ENCODE results near the gene WBP11. TPM values are rescaled to one million over a fixed set of nuclear protein-coding genes. Genes with fewer than 3 reads are reported as not detected.

WBP11 gene
- total RNA-seq, 2 experiments from 2014 or later: 169 to 188 TPM

DNA sequence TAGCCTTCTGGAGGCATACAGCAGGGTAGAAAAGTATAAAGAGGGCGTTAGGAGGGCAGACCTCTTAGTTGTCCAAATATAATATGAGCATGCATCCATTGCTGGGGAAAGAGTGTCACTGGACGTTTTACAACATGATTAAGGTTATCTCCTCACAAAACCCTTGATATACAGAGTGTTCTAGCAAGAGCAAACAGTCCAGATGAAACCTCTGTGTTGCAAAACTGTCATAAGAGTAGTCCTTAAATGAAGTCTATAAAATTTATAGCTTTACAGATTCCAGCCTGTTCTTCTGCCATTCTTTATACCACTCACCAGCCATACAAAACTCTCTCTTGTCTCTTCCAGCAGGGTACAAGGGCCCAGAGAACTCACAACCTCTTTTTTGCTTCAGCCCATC lies 21.7 kb downstream of the WBP11 start:
- POLR2A ChIA-PET: interaction anchor here (8.0 kb wide), 1 partner anchor 10 kb away, joined by 114 read pairs; a partner anchor contains a TSS
- ATAC-seq (ENCODE audit: poor library complexity) (no peak), DNase-seq (no peak)
- no peak for TF ChIP-seq CTCF (IDR thresholded peaks at IDR 0.05)
- Histone ChIP-seq H3K36me3 (ENCODE audit: insufficient read depth, low read length) (peaks cover 21% of the 10 kb centered on the region), H3K4me1 (ENCODE audit: insufficient read depth, low read length) (no peaks in the 10 kb centered on the region), H3K9me3 (ENCODE audit: control insufficient read depth in 1 of 2, insufficient read depth in 1 of 2, low read length in 2 of 2) (no peaks in the 10 kb centered on the region), H3K27me3 (ENCODE audit: control insufficient read depth in 1 of 2, insufficient read depth in 2 of 2, low read length in 2 of 2) (no peaks in the 10 kb centered on the region), H3K27ac (ENCODE audit: low read depth in 1 of 2, low read length in 2 of 2) (no peak overlapping the region), H3K4me3 (ENCODE audit: low read length) (no peak overlapping the region)
- no peak overlapping the region for H3K27ac Mint-ChIP-seq
- no peak overlapping the region for H3K4me3 Mint-ChIP-seq
- intact Hi-C loops (cut with DNase I, micrococcal nuclease): no loop called here
- H3K9me3 Mint-ChIP-seq: no peaks in the 10 kb centered on the region
- peaks cover 20% of the 10 kb centered on the region for H3K36me3 Mint-ChIP-seq (ENCODE audit: low read depth)
- no peaks in the 10 kb centered on the region for H3K27me3 Mint-ChIP-seq
- CTCF ChIA-PET: interaction anchor here (1.7 kb wide), 1 partner anchor 12 kb away, joined by 5 read pairs; no protein-coding TSS in a partner anchor
- peaks cover 12% of the 10 kb centered on the region for H3K4me1 Mint-ChIP-seq (ENCODE audit: low read depth)

GRCh38 chr12:14780859-14781258 lies 22.4 kb downstream of the WBP11 start:
- H3K27me3 Mint-ChIP-seq: no peaks in the 10 kb centered on the region
- Histone ChIP-seq H3K4me1 (ENCODE audit: insufficient read depth, low read length) (no peaks in the 10 kb centered on the region), H3K4me3 (ENCODE audit: low read length) (no peak overlapping the region), H3K27me3 (ENCODE audit: control insufficient read depth in 1 of 2, insufficient read depth in 2 of 2, low read length in 2 of 2) (no peaks in the 10 kb centered on the region), H3K27ac (ENCODE audit: low read depth in 1 of 2, low read length in 2 of 2) (no peak overlapping the region), H3K9me3 (ENCODE audit: control insufficient read depth in 1 of 2, insufficient read depth in 1 of 2, low read length in 2 of 2) (no peaks in the 10 kb centered on the region), H3K36me3 (ENCODE audit: insufficient read depth, low read length) (peaks cover 14% of the 10 kb centered on the region)
- no peaks in the 10 kb centered on the region for H3K9me3 Mint-ChIP-seq
- no peak for ATAC-seq (ENCODE audit: poor library complexity)
- peaks cover 13% of the 10 kb centered on the region for H3K36me3 Mint-ChIP-seq (ENCODE audit: low read depth)
- ChIA-PET POLR2A (interaction anchor here (8.0 kb wide), 1 partner anchor 9 kb away, joined by 114 read pairs; a partner anchor contains a TSS), CTCF (interaction anchor here (1.7 kb wide), 1 partner anchor 11 kb away, joined by 5 read pairs; no protein-coding TSS in a partner anchor)
- no peak overlapping the region for H3K27ac Mint-ChIP-seq
- no peak for TF ChIP-seq CTCF (IDR thresholded peaks at IDR 0.05)
- DNase-seq: no peak
- intact Hi-C loops (cut with DNase I, micrococcal nuclease): no loop called here
- H3K4me3 Mint-ChIP-seq: no peak overlapping the region
- peaks cover 19% of the 10 kb centered on the region for H3K4me1 Mint-ChIP-seq (ENCODE audit: low read depth)

DNA sequence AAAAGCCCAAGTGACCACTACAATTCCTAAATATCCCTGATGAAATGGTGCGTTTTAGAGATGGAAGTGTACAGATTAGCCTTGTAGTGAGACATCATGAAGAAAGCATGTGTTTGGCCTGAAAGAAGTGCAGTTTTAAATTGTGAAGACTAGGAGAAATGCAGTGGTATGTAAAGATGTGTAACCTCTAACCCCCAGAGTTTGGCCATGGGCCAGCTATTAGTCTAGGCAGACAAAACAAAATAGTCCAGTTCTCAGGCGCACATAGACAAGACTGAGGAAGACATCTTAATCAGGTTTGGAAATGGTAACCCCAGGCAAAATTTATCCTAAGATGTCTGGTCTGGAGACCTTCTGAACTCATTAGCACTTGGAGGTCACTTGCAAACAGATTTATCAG lies 23.4 kb downstream of the WBP11 start:
- Histone ChIP-seq H3K27ac (ENCODE audit: low read depth in 1 of 2, low read length in 2 of 2) (no peak overlapping the region), H3K4me3 (ENCODE audit: low read length) (no peak overlapping the region), H3K36me3 (ENCODE audit: insufficient read depth, low read length) (peaks cover 6% of the 10 kb centered on the region), H3K27me3 (ENCODE audit: control insufficient read depth in 1 of 2, insufficient read depth in 2 of 2, low read length in 2 of 2) (no peaks in the 10 kb centered on the region), H3K4me1 (ENCODE audit: insufficient read depth, low read length) (peaks cover 9% of the 10 kb centered on the region), H3K9me3 (ENCODE audit: control insufficient read depth in 1 of 2, insufficient read depth in 1 of 2, low read length in 2 of 2) (no peaks in the 10 kb centered on the region)
- TF ChIP-seq CTCF (IDR thresholded peaks at IDR 0.05): no peak
- Mint-ChIP-seq H3K4me1 (ENCODE audit: low read depth) (peaks cover 28% of the 10 kb centered on the region), H3K4me3 (no peak overlapping the region), H3K27me3 (no peaks in the 10 kb centered on the region), H3K36me3 (ENCODE audit: low read depth) (peaks cover 7% of the 10 kb centered on the region), H3K27ac (no peak overlapping the region), H3K9me3 (no peaks in the 10 kb centered on the region)
- POLR2A ChIA-PET: interaction anchor here (8.0 kb wide), 1 partner anchor 8 kb away, joined by 114 read pairs; a partner anchor contains a TSS
- intact Hi-C loops (cut with DNase I, micrococcal nuclease): loop anchor here (5.0 to 10.0 kb wide), 6 partner anchors 58 to 375 kb away; partner anchors contain the start of gene MGP (in 1 of the 2)
- ATAC-seq (ENCODE audit: poor library complexity) (no peak), DNase-seq (no peak)
- CTCF ChIA-PET: no interaction called here

Measured in CD4-positive, alpha-beta T cell (primary cell).